Neural cell (in vitro differentiated cells): Measurements from ENCODE around the gene TRAK1.

ENCODE experiments used
- EZH2 ChIP-seq: fragments of 200-600, 300-800 bp; shearing (Covaris generic), sonication (generic); IDR thresholded peaks from 2 replicates; pipeline ENCODE4 v1.6.1; 2014; ENCODE audit warnings: antibody characterized with exemption, low read length, borderline replicate concordance, mild to moderate bottlenecking; ENCODE audit not compliant: insufficient read depth, poor library complexity, severe bottlenecking
- POLR2AphosphoS5 ChIP-seq: IDR thresholded peaks from 2 replicates; pipeline ENCODE4 v1.6.1; 2012
- TF ChIP-seq, protein P1 (sequence below): fragments of 450-650 bp; IDR thresholded peaks from 2 replicates; pipeline ENCODE4 v1.5.1; 2014; ENCODE audit warnings: antibody characterized with exemption, mild to moderate bottlenecking, moderate library complexity; ENCODE audit not compliant: poor library complexity, severe bottlenecking

DNA sequence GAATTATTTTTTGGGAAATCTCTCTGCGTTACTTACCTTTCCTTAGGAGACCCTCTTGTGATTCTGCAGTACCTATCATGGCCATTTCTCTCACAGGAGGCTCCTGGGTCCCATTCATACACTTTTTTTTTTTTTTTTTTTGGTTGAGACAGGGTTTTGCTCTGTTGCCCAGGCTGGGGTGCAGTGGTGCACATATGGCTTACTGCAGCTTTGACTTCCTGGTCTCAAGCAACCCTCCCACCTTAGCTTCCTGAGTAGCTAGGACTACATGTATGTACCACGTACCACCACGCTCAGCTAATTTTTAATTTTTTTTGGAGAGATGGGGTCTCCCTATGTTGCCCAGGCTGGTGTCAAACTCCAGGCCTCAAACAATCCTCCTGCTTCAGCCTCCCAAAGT, 36.1 kb downstream of the TRAK1 start:
- TF ChIP-seq POLR2AphosphoS5 (no peak), EZH2 (no peak)
- TF ChIP-seq, protein P1, sequence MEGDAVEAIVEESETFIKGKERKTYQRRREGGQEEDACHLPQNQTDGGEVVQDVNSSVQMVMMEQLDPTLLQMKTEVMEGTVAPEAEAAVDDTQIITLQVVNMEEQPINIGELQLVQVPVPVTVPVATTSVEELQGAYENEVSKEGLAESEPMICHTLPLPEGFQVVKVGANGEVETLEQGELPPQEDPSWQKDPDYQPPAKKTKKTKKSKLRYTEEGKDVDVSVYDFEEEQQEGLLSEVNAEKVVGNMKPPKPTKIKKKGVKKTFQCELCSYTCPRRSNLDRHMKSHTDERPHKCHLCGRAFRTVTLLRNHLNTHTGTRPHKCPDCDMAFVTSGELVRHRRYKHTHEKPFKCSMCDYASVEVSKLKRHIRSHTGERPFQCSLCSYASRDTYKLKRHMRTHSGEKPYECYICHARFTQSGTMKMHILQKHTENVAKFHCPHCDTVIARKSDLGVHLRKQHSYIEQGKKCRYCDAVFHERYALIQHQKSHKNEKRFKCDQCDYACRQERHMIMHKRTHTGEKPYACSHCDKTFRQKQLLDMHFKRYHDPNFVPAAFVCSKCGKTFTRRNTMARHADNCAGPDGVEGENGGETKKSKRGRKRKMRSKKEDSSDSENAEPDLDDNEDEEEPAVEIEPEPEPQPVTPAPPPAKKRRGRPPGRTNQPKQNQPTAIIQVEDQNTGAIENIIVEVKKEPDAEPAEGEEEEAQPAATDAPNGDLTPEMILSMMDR: no peak
